Measurements from ENCODE around the gene HSBP1. TPM values are rescaled to one million over a fixed set of nuclear protein-coding genes. Genes with fewer than 3 reads are reported as not detected.

Gene HSBP1
- total and polyA plus RNA-seq, 2 of the 13 experiments (the other 11 are each of a cell fraction or from before 2014, with no cell fraction given), result 249 to 292 TPM

- peak; percentile 64 for ATAC-seq
- POLR2A ChIA-PET, result no interaction called here
Measured at GRCh38 chr16:83793179-83793578, 14.6 kb upstream of the HSBP1 start.

More at GRCh38 chr16:83793179-83793578, 14.6 kb upstream of the HSBP1 start:
- no peak overlapping the region for H3K4me3 ChIP-seq (replicated peaks in 1 of 3; ENCODE audit: insufficient read depth in 1 of 3, low read depth in 2 of 3, low read length in 3 of 3)
- no peak overlapping the region for H3K4me2 ChIP-seq (ENCODE audit: low read depth, low read length)
- H3K36me3 ChIP-seq (replicated peaks in 1 of 2; ENCODE audit: control insufficient read depth in 1 of 2, insufficient read depth in 2 of 2, low read length in 2 of 2), result no peaks in the 10 kb centered on the region
- no peak overlapping the region for H2AFZ ChIP-seq (ENCODE audit: low read length)
- H4K20me1 ChIP-seq (ENCODE audit: insufficient read depth, low read length), result no peaks in the 10 kb centered on the region
- no peaks in the 10 kb centered on the region for H3K79me2 ChIP-seq (ENCODE audit: insufficient read depth, low read length)
- H3K27me3 ChIP-seq (ENCODE audit: control insufficient read depth in 1 of 2, insufficient read depth in 2 of 2, low read length in 2 of 2), result peaks cover 2 to 59% of the 10 kb centered on the region in 2 experiments; a peak in 4 of 5 replicates
- H3K27ac ChIP-seq (ENCODE audit: extremely low read length, insufficient read depth, low read length), result no peak overlapping the region
- in situ Hi-C loops (cut with HindIII; ENCODE audit: extremely low pct_ligation_motif_present, low pct_unique_long_range_greater_than_20kb) (no loop called here), intact Hi-C loops (cut with micrococcal nuclease; ENCODE audit: unreplicated experiment) (no loop called here)
- BruUV-seq (replicated peaks), result no TSS peak
- FAIRE-seq, result no peak
- no peaks in the 10 kb centered on the region for H3K4me1 ChIP-seq (ENCODE audit: insufficient read depth, low read length)
- CTCF ChIA-PET (ENCODE audit: low intra/inter-chr PET ratio, low total read pairs), result no interaction called here
- WGBS (ENCODE audit: low lambda C conversion rate), result 8% methylated on average over 8 of the region's 9 CpGs
- H3K9me3 ChIP-seq (ENCODE audit: low read length), result no peaks in the 10 kb centered on the region
- no peak for DNase-seq (ENCODE audit: low spot score)
- TF ChIP-seq ZBTB3 (CRISPR knock-in tag; IDR thresholded peaks at IDR 0.05; ENCODE audit: borderline replicate concordance, low read depth) (no peak), ZNF83 (CRISPR knock-in tag; IDR thresholded peaks at IDR 0.05; ENCODE audit: borderline replicate concordance) (no peak), MTF2 (CRISPR knock-in tag; IDR thresholded peaks at IDR 0.05; ENCODE audit: borderline replicate concordance) (no peak), ZNF367 (CRISPR knock-in tag; IDR thresholded peaks at IDR 0.05; ENCODE audit: borderline replicate concordance) (no peak), ZNF33B (CRISPR knock-in tag; IDR thresholded peaks at IDR 0.05) (no peak), TOPORS (CRISPR knock-in tag; IDR thresholded peaks at IDR 0.05) (no peak), ESRRA (CRISPR knock-in tag; IDR thresholded peaks at IDR 0.05; ENCODE audit: low read depth) (no peak), HNF4G (IDR thresholded peaks at IDR 0.05; ENCODE audit: borderline replicate concordance, low read depth, low read length) (no peak), HNF4G (CRISPR knock-in tag; IDR thresholded peaks at IDR 0.05; ENCODE audit: borderline replicate concordance, low read depth) (no peak), ADNP (CRISPR knock-in tag; IDR thresholded peaks at IDR 0.05) (no peak), SALL1 (CRISPR knock-in tag; IDR thresholded peaks at IDR 0.05) (no peak), PBX2 (CRISPR knock-in tag; IDR thresholded peaks at IDR 0.05) (no peak), ATF6 (CRISPR knock-in tag; conservative IDR thresholded peaks at IDR 0.05) (no peak), MED8 (CRISPR knock-in tag; IDR thresholded peaks at IDR 0.05; ENCODE audit: insufficient replicate concordance) (no peak), HNRNPH1 (optimal IDR thresholded peaks at IDR 0.05; ENCODE audit: low read depth, low read length) (no peak), RFX5 (IDR thresholded peaks at IDR 0.05; ENCODE audit: low read depth, low read length) (no peak), HMGXB4 (CRISPR knock-in tag; IDR thresholded peaks at IDR 0.05; ENCODE audit: borderline replicate concordance in 1 of 2, low read depth in 1 of 2) (no peak)
- H3K9ac ChIP-seq (ENCODE audit: insufficient read depth, low read depth, low read length), result no peak overlapping the region
